Uterus (tissue), 4 donors: Measurements from ENCODE around the gene HSD11B1. TPM values are rescaled to one million over a fixed set of nuclear protein-coding genes. Genes with fewer than 3 reads are reported as not detected.

Experiments used
- DNase-seq, 2 donors: peaks; one replicate each; pipeline ENCODE4 v3.0.0-alpha.2; 2019 to 2020
- H3K27ac ChIP-seq, 2 donors: fragments of 200-600 bp; sonication (generic); 1 replicate in 1 of 2; 2 replicates in 1 of 2; pipeline ENCODE4 v1.5.1; 2016 to 2018
- H3K27me3 ChIP-seq, 2 donors: fragments of 200-600 bp; sonication (generic); one replicate each; pipeline ENCODE4 v1.5.1; 2018 to 2019; ENCODE audit warnings: control low read depth in 1 of 2
- H3K36me3 ChIP-seq, 2 donors: fragments of 200-600 bp; sonication (generic); one replicate each; pipeline ENCODE4 v1.5.1; 2019; ENCODE audit warnings: control low read depth in 1 of 2
- H3K4me1 ChIP-seq, 2 donors: fragments of 200-600 bp; sonication (generic); one replicate each; pipeline ENCODE4 v1.5.1; 2018 to 2019; ENCODE audit warnings: control low read depth in 1 of 2
- H3K4me3 ChIP-seq, 2 donors: fragments of 200-600 bp; sonication (generic); 1 replicate in 1 of 2; 2 replicates in 1 of 2; pipeline ENCODE4 v1.5.1; 2018 to 2019; ENCODE audit warnings: mild to moderate bottlenecking in 1 of 2
- H3K9me3 ChIP-seq, 2 donors: fragments of 200-600 bp; sonication (generic); one replicate each; pipeline ENCODE4 v1.5.1; 2019; ENCODE audit warnings: control low read depth in 1 of 2
- CTCF ChIP-seq, 4 experiments: fragments of 200-600 bp in 2 of 4; fragments of 450-650 bp in 2 of 4; sonication (generic) in 2 of 4; IDR thresholded peaks; one replicate each; pipeline ENCODE4 v1.5.1; 2016 to 2019; ENCODE audit warnings: antibody characterized with exemption in 4 of 4, mild to moderate bottlenecking in 2 of 4, moderate library complexity in 1 of 4
- POLR2A ChIP-seq, 2 donors: fragments of 450-650 bp; IDR thresholded peaks; one replicate each; pipeline ENCODE4 v1.6.1; 2016; ENCODE audit warnings: antibody characterized with exemption in 2 of 2, mild to moderate bottlenecking in 1 of 2, moderate library complexity in 1 of 2
- intact Hi-C: fragments of 100-400 bp; cut with DNase I; formaldehyde crosslinking; loops from one replicate; pipeline ENCODE4 v1.15.1; 2023; ENCODE audit warnings: low total_unique reads
- total RNA-seq, 4 donors: library from RNA; depleted of rRNA in 3 of 4; stranded (reverse); fragments of >200 nt in 3 of 4; gene quantifications; one replicate each; pipeline versions ENCODE4 v1.1.0 to v1.2.4, GENCODE V29; 2014 to 2023
- donor health status: DM: yes; HTN: yes; CAD: no.

The HSD11B1 gene
- total RNA-seq, 4 donors from 2014 or later, result 0.59 to 12.8 (median 2.2) TPM

GRCh38 chr1:209672705-209673630, 31.7 kb upstream of the HSD11B1 start:
- peaks cover 0 to 4% of the 10 kb centered on the region in 2 donors for H3K4me1 ChIP-seq
- no peak overlapping the region for H3K4me3 ChIP-seq
- no peaks in the 10 kb centered on the region for H3K36me3 ChIP-seq
- intact Hi-C loops, result no loop called here
- no peak for DNase-seq
- no peaks in the 10 kb centered on the region for H3K9me3 ChIP-seq
- no peaks in the 10 kb centered on the region for H3K27me3 ChIP-seq
- H3K27ac ChIP-seq, result peak overlapping the region in 1 of 2 donors; percentile 34
- TF ChIP-seq POLR2A (IDR thresholded peaks at IDR 0.05), result no peak
- TF ChIP-seq CTCF (IDR thresholded peaks at IDR 0.05), result no peak

DNA sequence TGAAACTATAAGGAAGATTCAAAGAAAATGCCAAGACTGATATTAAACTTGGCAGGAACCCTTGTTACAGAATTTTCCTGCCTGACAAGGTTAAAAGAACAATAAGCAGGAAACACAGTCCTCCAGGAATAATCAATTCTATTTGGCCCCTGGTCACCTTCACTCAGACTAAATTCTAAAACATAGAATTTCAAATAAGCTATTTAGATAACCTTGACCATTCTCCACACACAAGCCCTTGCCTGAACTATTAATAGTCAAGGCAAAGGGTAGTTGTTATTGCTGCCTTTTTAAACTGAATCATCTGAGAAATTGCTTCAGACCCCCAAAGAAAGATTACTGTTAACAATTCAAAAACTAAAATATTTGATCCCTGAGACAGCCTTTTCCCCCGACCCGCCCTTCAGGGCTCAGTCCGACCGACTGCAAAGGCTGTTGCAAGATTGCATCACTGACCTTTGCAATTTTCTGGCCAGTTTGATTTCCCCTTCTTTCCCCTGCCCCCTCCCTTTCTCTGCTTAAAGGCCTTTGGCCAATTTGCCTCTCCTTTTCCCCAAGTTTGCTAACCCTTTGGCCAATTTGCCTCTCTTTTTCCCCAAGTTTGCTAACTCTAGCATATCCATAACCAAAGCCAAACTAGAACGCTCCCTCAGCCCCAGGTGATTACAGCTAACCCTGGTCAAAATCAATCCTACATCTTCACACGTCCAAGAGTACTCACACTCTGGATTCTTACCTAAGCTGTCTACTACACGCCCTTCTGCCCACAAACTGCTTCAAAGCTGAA, 30.8 kb upstream of the HSD11B1 start:
- intact Hi-C loops, result no loop called here
- H3K27me3 ChIP-seq, result no peaks in the 10 kb centered on the region
- H3K4me1 ChIP-seq, result peaks cover 0 to 4% of the 10 kb centered on the region in 2 donors
- H3K4me3 ChIP-seq, result no peak overlapping the region
- DNase-seq, result peak in 1 of 2 donors; percentile 51
- no peak for TF ChIP-seq CTCF (IDR thresholded peaks at IDR 0.05)
- TF ChIP-seq POLR2A (IDR thresholded peaks at IDR 0.05), result no peak
- no peaks in the 10 kb centered on the region for H3K36me3 ChIP-seq
- peak overlapping the region in 1 of 2 donors; percentile 34 for H3K27ac ChIP-seq
- no peaks in the 10 kb centered on the region for H3K9me3 ChIP-seq

DNA sequence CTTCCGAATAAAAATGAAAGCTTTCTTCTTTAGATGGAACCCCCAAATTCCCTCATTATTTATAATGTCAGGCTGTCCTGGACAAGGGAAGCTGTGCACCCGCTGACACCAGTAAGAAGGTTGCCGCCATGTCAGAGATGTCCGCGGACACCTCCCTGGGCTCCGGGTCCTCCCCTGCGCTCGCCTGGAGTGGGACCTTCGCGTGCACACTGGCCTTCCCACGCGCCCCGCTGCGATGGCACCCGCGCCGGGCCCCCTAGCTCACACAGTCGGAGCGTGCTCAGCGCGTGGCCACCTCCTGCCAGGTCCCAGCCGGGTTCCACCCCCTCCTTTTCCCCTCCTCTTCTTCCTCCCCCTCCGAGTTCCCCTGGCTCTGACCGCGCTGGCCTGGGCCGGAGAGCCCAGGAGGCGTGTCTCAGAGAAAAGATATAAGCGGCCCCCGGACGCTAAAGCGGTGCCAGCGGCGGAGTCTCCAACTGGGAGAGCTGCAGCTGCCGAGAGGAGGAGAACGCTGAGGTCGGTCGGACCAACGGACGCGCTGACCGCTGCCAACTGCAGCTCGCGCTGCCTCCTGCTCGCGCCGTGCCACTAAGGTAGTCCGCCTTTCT, 29.6 kb upstream of the HSD11B1 start, which contains the start of gene G0S2:
G0S2 (plus strand) TSS at position 456 of the 608 bp plus-strand sequence. CDS start 273 bp downstream, outside the sequence.
- Histone ChIP-seq H3K4me1 (peaks cover 0 to 4% of the 10 kb centered on the region in 2 donors), H3K36me3 (no peaks in the 10 kb centered on the region), H3K27me3 (no peaks in the 10 kb centered on the region), H3K4me3 (peak within 1 kb of the TSS; percentile 28 to 49), H3K27ac (peak within 1 kb of the TSS in 1 of 2 donors; percentile 51), H3K9me3 (no peaks in the 10 kb centered on the region)
- TF ChIP-seq POLR2A (IDR thresholded peaks at IDR 0.05), result no peak
- no peak for TF ChIP-seq CTCF (IDR thresholded peaks at IDR 0.05)
- DNase-seq, result peak; percentile 52 to 74
- intact Hi-C loops, result no loop called here

DNA sequence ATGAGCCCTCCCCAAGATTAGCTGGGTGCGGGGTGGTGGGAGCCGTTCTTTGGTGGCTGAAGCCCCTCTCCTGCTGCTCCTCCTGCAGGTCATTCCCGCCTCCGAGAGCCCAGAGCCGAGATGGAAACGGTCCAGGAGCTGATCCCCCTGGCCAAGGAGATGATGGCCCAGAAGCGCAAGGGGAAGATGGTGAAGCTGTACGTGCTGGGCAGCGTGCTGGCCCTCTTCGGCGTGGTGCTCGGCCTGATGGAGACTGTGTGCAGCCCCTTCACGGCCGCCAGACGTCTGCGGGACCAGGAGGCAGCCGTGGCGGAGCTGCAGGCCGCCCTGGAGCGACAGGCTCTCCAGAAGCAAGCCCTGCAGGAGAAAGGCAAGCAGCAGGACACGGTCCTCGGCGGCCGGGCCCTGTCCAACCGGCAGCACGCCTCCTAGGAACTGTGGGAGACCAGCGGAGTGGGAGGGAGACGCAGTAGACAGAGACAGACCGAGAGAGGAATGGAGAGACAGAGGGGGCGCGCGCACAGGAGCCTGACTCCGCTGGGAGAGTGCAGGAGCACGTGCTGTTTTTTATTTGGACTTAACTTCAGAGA, 29.0 kb upstream of the HSD11B1 start:
- peak; percentile 26 to 46 for DNase-seq
- Histone ChIP-seq H3K27ac (peak overlapping the region in 1 of 2 donors; percentile 51), H3K27me3 (no peaks in the 10 kb centered on the region), H3K9me3 (no peaks in the 10 kb centered on the region), H3K36me3 (no peaks in the 10 kb centered on the region), H3K4me3 (peak overlapping the region; percentile 28 to 49), H3K4me1 (peaks cover 0 to 4% of the 10 kb centered on the region in 2 donors)
- TF ChIP-seq CTCF (IDR thresholded peaks at IDR 0.05) (no peak), POLR2A (IDR thresholded peaks at IDR 0.05) (no peak)
- intact Hi-C loops, result no loop called here
